ENCODE data around the gene ZNF101. TPM values are rescaled to one million over a fixed set of nuclear protein-coding genes. Genes with fewer than 3 reads are reported as not detected.

Gene ZNF101
- polyA plus RNA-seq, 12 donors = 5.3 to 22.5 (median 7.2) TPM; not detected in 1

- DNase-seq = no peak
Observed at GRCh38 chr19:19710506-19710905, 41.9 kb downstream of the ZNF101 start.

- DNase-seq = no peak
Observed at GRCh38 chr19:19711306-19711933, 42.8 kb downstream of the ZNF101 start.

GRCh38 chr19:19711934-19712828 lies 43.5 kb downstream of the ZNF101 start:
- DNase-seq = no peak

GRCh38 chr19:19719798-19720197 lies 51.2 kb downstream of the ZNF101 start:
- DNase-seq = no peak

- DNase-seq = no peak
Observed at GRCh38 chr19:19721896-19722295, 53.3 kb downstream of the ZNF101 start.

- DNase-seq = peak; percentile 95
Observed at GRCh38 chr19:19732579-19733501, 64.2 kb downstream of the ZNF101 start, which contains the start of gene ZNF14. Gene ZNF14 (minus strand): TSS chr19:19733112. CDS start chr19:19732958, 154 bp downstream.

Other genes starting within 250 kb of the ZNF101 start
- gene TSSK6, start 153.3 kb upstream of the ZNF101 start, polyA plus RNA-seq (ENCODE audit: insufficient read length in 12 of 12) = under 1 TPM in 10 of 12 donors, not detected in 2; 0.28 to 0.74 (median 0.59) TPM
- 100 to 1,000 TPM in 11 of 12 donors, not detected in 1; 103 to 191 (median 167) TPM for gene NDUFA13, start 152.6 kb upstream of the ZNF101 start, polyA plus RNA-seq (ENCODE audit: insufficient read length in 12 of 12)
- gene YJEFN3, start 139.9 kb upstream of the ZNF101 start, polyA plus RNA-seq (ENCODE audit: insufficient read length in 12 of 12) = 10 to 100 TPM in 3 of 12 donors, 1 to 10 TPM in 8, not detected in 1; 2.9 to 14.4 (median 6.6) TPM
- gene CILP2, start 130.6 kb upstream of the ZNF101 start, polyA plus RNA-seq (ENCODE audit: insufficient read length in 12 of 12) = 10 to 100 TPM in 2 of 12 donors, 1 to 10 TPM in 8, not detected in 2; 1.4 to 13.9 (median 4.1) TPM
- gene PBX4, start 50.2 kb upstream of the ZNF101 start, polyA plus RNA-seq (ENCODE audit: insufficient read length in 12 of 12) = 1 to 10 TPM in 8 of 12 donors, under 1 TPM in 2, not detected in 2; 0.76 to 6.3 (median 1.8) TPM
- gene LPAR2, start 40.6 kb upstream of the ZNF101 start, polyA plus RNA-seq (ENCODE audit: insufficient read length in 12 of 12) = 10 to 100 TPM in 2 of 12 donors, 1 to 10 TPM in 9, not detected in 1; 2.6 to 33.2 (median 5.0) TPM
- 10 to 100 TPM in 2 of 12 donors, 1 to 10 TPM in 9, not detected in 1; 1.8 to 14.7 (median 2.8) TPM for gene GMIP, start 25.2 kb upstream of the ZNF101 start, polyA plus RNA-seq (ENCODE audit: insufficient read length in 12 of 12)
- gene ATP13A1, start 5.2 kb upstream of the ZNF101 start, polyA plus RNA-seq (ENCODE audit: insufficient read length in 12 of 12) = 10 to 100 TPM in 11 of 12 donors, not detected in 1; 19.2 to 42.9 (median 24.8) TPM
- 1 to 10 TPM in 10 of 12 donors, not detected in 2; 4.9 to 7.4 (median 5.7) TPM for gene ZNF14, start 64.3 kb downstream of the ZNF101 start, polyA plus RNA-seq (ENCODE audit: insufficient read length in 12 of 12)
- gene ZNF506, start 152.9 kb downstream of the ZNF101 start, polyA plus RNA-seq (ENCODE audit: insufficient read length in 12 of 12) = 10 to 100 TPM in 11 of 12 donors, not detected in 1; 14.0 to 28.2 (median 21.7) TPM
- gene ZNF253, start 197.0 kb downstream of the ZNF101 start, polyA plus RNA-seq (ENCODE audit: insufficient read length in 12 of 12) = 10 to 100 TPM in 11 of 12 donors, not detected in 1; 13.1 to 22.1 (median 15.6) TPM
- 10 to 100 TPM in 9 of 12 donors, 1 to 10 TPM in 2, not detected in 1; 9.0 to 22.3 (median 12.1) TPM for gene ZNF93, start 232.1 kb downstream of the ZNF101 start, polyA plus RNA-seq (ENCODE audit: insufficient read length in 12 of 12)